Measurements from ENCODE around the gene PPP6R2.

The PPP6R2 gene

GRCh38 chr22:50452649-50453048 is 109.5 kb downstream of the PPP6R2 start:
- no CpG with 5 or more reads among the region's 5 CpGs for WGBS (ENCODE audit: insufficient coverage, insufficient read length)
- H3K36me3 ChIP-seq (ENCODE audit: control insufficient read depth, insufficient read depth, low read length): peaks cover 32% of the 10 kb centered on the region
- no peaks in the 10 kb centered on the region for H3K9me3 ChIP-seq (ENCODE audit: control insufficient read depth, insufficient read depth, low read length)
- no peak for DNase-seq (ENCODE audit: low read depth, low spot score)
- H3K4me1 ChIP-seq (ENCODE audit: control insufficient read depth, insufficient read depth, low read length): no peaks in the 10 kb centered on the region
- H3K27me3 ChIP-seq (ENCODE audit: control insufficient read depth, insufficient read depth, low read length): no peaks in the 10 kb centered on the region
- no peak overlapping the region for H3K4me3 ChIP-seq (ENCODE audit: low read length)
- no peak overlapping the region for H3K27ac ChIP-seq (ENCODE audit: low read length)

- peaks cover 36% of the 10 kb centered on the region for H3K36me3 ChIP-seq (ENCODE audit: control insufficient read depth, insufficient read depth, low read length)
These were observed 111.5 kb downstream of the PPP6R2 start for GRCh38 chr22:50454556-50455075.

GRCh38 chr22:50455201-50455600 is 112.1 kb downstream of the PPP6R2 start:
- H3K36me3 ChIP-seq (ENCODE audit: control insufficient read depth, insufficient read depth, low read length): peaks cover 41% of the 10 kb centered on the region
- H3K27me3 ChIP-seq (ENCODE audit: control insufficient read depth, insufficient read depth, low read length): no peaks in the 10 kb centered on the region
- no peak for DNase-seq (ENCODE audit: low read depth, low spot score)
- no peak overlapping the region for H3K27ac ChIP-seq (ENCODE audit: low read length)
- no peaks in the 10 kb centered on the region for H3K9me3 ChIP-seq (ENCODE audit: control insufficient read depth, insufficient read depth, low read length)
- no peak overlapping the region for H3K4me3 ChIP-seq (ENCODE audit: low read length)
- no peaks in the 10 kb centered on the region for H3K4me1 ChIP-seq (ENCODE audit: control insufficient read depth, insufficient read depth, low read length)
- no CpG with 5 or more reads among the region's 18 CpGs for WGBS (ENCODE audit: insufficient coverage, insufficient read length)

More at GRCh38 chr22:50454556-50455075, 111.5 kb downstream of the PPP6R2 start:
- no CpG with 5 or more reads among the region's 27 CpGs for WGBS (ENCODE audit: insufficient coverage, insufficient read length)
- no peaks in the 10 kb centered on the region for H3K9me3 ChIP-seq (ENCODE audit: control insufficient read depth, insufficient read depth, low read length)
- no peak overlapping the region for H3K4me3 ChIP-seq (ENCODE audit: low read length)
- H3K27ac ChIP-seq (ENCODE audit: low read length): no peak overlapping the region
- H3K27me3 ChIP-seq (ENCODE audit: control insufficient read depth, insufficient read depth, low read length): no peaks in the 10 kb centered on the region
- DNase-seq (ENCODE audit: low read depth, low spot score): no peak
- H3K4me1 ChIP-seq (ENCODE audit: control insufficient read depth, insufficient read depth, low read length): no peaks in the 10 kb centered on the region

- H3K4me3 ChIP-seq (ENCODE audit: low read length): no peak overlapping the region
- H3K4me1 ChIP-seq (ENCODE audit: control insufficient read depth, insufficient read depth, low read length): no peaks in the 10 kb centered on the region
- H3K27ac ChIP-seq (ENCODE audit: low read length): no peak overlapping the region
- no peak for DNase-seq (ENCODE audit: low read depth, low spot score)
- H3K9me3 ChIP-seq (ENCODE audit: control insufficient read depth, insufficient read depth, low read length): no peaks in the 10 kb centered on the region
- H3K36me3 ChIP-seq (ENCODE audit: control insufficient read depth, insufficient read depth, low read length): peaks cover 48% of the 10 kb centered on the region
- WGBS (ENCODE audit: insufficient coverage, insufficient read length): no CpG with 5 or more reads among the region's 11 CpGs
- no peaks in the 10 kb centered on the region for H3K27me3 ChIP-seq (ENCODE audit: control insufficient read depth, insufficient read depth, low read length)
These were observed 112.9 kb downstream of the PPP6R2 start for GRCh38 chr22:50456026-50456425.

- DNase-seq (ENCODE audit: low read depth, low spot score): no peak
- Histone ChIP-seq H3K4me3 (ENCODE audit: low read length) (no peak overlapping the region; the same call in 1 of the 2 replicates), H3K36me3 (ENCODE audit: control insufficient read depth, insufficient read depth, low read length) (peaks cover 53% of the 10 kb centered on the region), H3K27ac (ENCODE audit: low read length) (no peak overlapping the region), H3K9me3 (ENCODE audit: control insufficient read depth, insufficient read depth, low read length) (no peaks in the 10 kb centered on the region), H3K4me1 (ENCODE audit: control insufficient read depth, insufficient read depth, low read length) (no peaks in the 10 kb centered on the region), H3K27me3 (ENCODE audit: control insufficient read depth, insufficient read depth, low read length) (no peaks in the 10 kb centered on the region)
- no CpG with 5 or more reads among the region's 34 CpGs for WGBS (ENCODE audit: insufficient coverage, insufficient read length)
These were observed 113.5 kb downstream of the PPP6R2 start for GRCh38 chr22:50456466-50457234.

- Histone ChIP-seq H3K9me3 (ENCODE audit: control insufficient read depth, insufficient read depth, low read length) (no peaks in the 10 kb centered on the region), H3K27me3 (ENCODE audit: control insufficient read depth, insufficient read depth, low read length) (no peaks in the 10 kb centered on the region), H3K27ac (ENCODE audit: low read length) (no peak overlapping the region), H3K4me1 (ENCODE audit: control insufficient read depth, insufficient read depth, low read length) (no peaks in the 10 kb centered on the region), H3K4me3 (ENCODE audit: low read length) (no peak overlapping the region), H3K36me3 (ENCODE audit: control insufficient read depth, insufficient read depth, low read length) (peaks cover 72% of the 10 kb centered on the region)
- no peak for DNase-seq (ENCODE audit: low read depth, low spot score)
- WGBS (ENCODE audit: insufficient coverage, insufficient read length): no CpG with 5 or more reads among the region's 22 CpGs
These were observed 115.9 kb downstream of the PPP6R2 start for GRCh38 chr22:50459016-50459415.

GRCh38 chr22:50459496-50460140 is 116.5 kb downstream of the PPP6R2 start:
- Histone ChIP-seq H3K9me3 (ENCODE audit: control insufficient read depth, insufficient read depth, low read length) (no peaks in the 10 kb centered on the region), H3K4me3 (ENCODE audit: low read length) (no peak overlapping the region), H3K27ac (ENCODE audit: low read length) (no peak overlapping the region), H3K27me3 (ENCODE audit: control insufficient read depth, insufficient read depth, low read length) (no peaks in the 10 kb centered on the region), H3K36me3 (ENCODE audit: control insufficient read depth, insufficient read depth, low read length) (peaks cover 72% of the 10 kb centered on the region), H3K4me1 (ENCODE audit: control insufficient read depth, insufficient read depth, low read length) (no peaks in the 10 kb centered on the region)
- WGBS (ENCODE audit: insufficient coverage, insufficient read length): no CpG with 5 or more reads among the region's 41 CpGs
- DNase-seq (ENCODE audit: low read depth, low spot score): no peak

GRCh38 chr22:50460938-50461337 is 117.8 kb downstream of the PPP6R2 start:
- peaks cover 71% of the 10 kb centered on the region for H3K36me3 ChIP-seq (ENCODE audit: control insufficient read depth, insufficient read depth, low read length)
- DNase-seq (ENCODE audit: low read depth, low spot score): no peak
- no peak overlapping the region for H3K27ac ChIP-seq (ENCODE audit: low read length)
- H3K9me3 ChIP-seq (ENCODE audit: control insufficient read depth, insufficient read depth, low read length): no peaks in the 10 kb centered on the region
- no peaks in the 10 kb centered on the region for H3K4me1 ChIP-seq (ENCODE audit: control insufficient read depth, insufficient read depth, low read length)
- no peak overlapping the region for H3K4me3 ChIP-seq (ENCODE audit: low read length)
- no CpG with 5 or more reads among the region's 17 CpGs for WGBS (ENCODE audit: insufficient coverage, insufficient read length)
- no peaks in the 10 kb centered on the region for H3K27me3 ChIP-seq (ENCODE audit: control insufficient read depth, insufficient read depth, low read length)

- Histone ChIP-seq H3K27ac (ENCODE audit: low read length) (no peak overlapping the region), H3K9me3 (ENCODE audit: control insufficient read depth, insufficient read depth, low read length) (no peaks in the 10 kb centered on the region), H3K4me1 (ENCODE audit: control insufficient read depth, insufficient read depth, low read length) (no peaks in the 10 kb centered on the region), H3K4me3 (ENCODE audit: low read length) (no peak overlapping the region), H3K27me3 (ENCODE audit: control insufficient read depth, insufficient read depth, low read length) (no peaks in the 10 kb centered on the region), H3K36me3 (ENCODE audit: control insufficient read depth, insufficient read depth, low read length) (peaks cover 73% of the 10 kb centered on the region)
- no CpG with 5 or more reads among the region's 26 CpGs for WGBS (ENCODE audit: insufficient coverage, insufficient read length)
- no peak for DNase-seq (ENCODE audit: low read depth, low spot score)
These were observed 118.4 kb downstream of the PPP6R2 start for GRCh38 chr22:50461536-50461935.

GRCh38 chr22:50461979-50462540 is 118.9 kb downstream of the PPP6R2 start:
- Histone ChIP-seq H3K27me3 (ENCODE audit: control insufficient read depth, insufficient read depth, low read length) (no peaks in the 10 kb centered on the region), H3K27ac (ENCODE audit: low read length) (no peak overlapping the region), H3K4me3 (ENCODE audit: low read length) (no peak overlapping the region), H3K36me3 (ENCODE audit: control insufficient read depth, insufficient read depth, low read length) (peaks cover 76% of the 10 kb centered on the region), H3K9me3 (ENCODE audit: control insufficient read depth, insufficient read depth, low read length) (no peaks in the 10 kb centered on the region), H3K4me1 (ENCODE audit: control insufficient read depth, insufficient read depth, low read length) (no peaks in the 10 kb centered on the region)
- no CpG with 5 or more reads among the region's 30 CpGs for WGBS (ENCODE audit: insufficient coverage, insufficient read length)
- DNase-seq (ENCODE audit: low read depth, low spot score): no peak

Data from iPS DF 6.9 (cell line).